Activated naive CD8-positive, alpha-beta T cell treated with anti-CD3 and anti-CD28 coated beads, Interleukin-2, amount 10 ng/mL, durations not matched to agents 7 days and 5 days (primary cell): ENCODE results near the gene SSH3. TPM values are rescaled to one million over a fixed set of nuclear protein-coding genes. Genes with fewer than 3 reads are reported as not detected.
A peak's percentile ranks its signal among the peaks of the same experiment; 100 is the strongest.

Experiments used
- ATAC-seq: fragments of 150-1000 bp; cut with Tn5 transposase; one replicate; pipeline ENCODE4 v1.10.0; 2021; ENCODE audit warnings: low read depth, moderate library complexity
- POLR2A ChIA-PET: fragments of 350-600 bp; sonication (Branson Sonifier 250); formaldehyde crosslinking; loops from one replicate; lab custom pipeline; 2021; ENCODE audit warnings: antibody characterized with exemption; lab: Charles Lee
- DNase-seq: peaks from one replicate; pipeline ENCODE4 v3.0.0; 2021
- H3K27ac Mint-ChIP-seq: one replicate; pipeline ENCODE4 v1.8.0; 2022; ENCODE audit warnings: mild to moderate bottlenecking, mixed read lengths
- H3K27me3 Mint-ChIP-seq: one replicate; pipeline ENCODE4 v1.8.0; 2022; ENCODE audit warnings: mild to moderate bottlenecking, moderate library complexity, mixed read lengths
- H3K36me3 Mint-ChIP-seq: one replicate; pipeline ENCODE4 v1.8.0; 2021; ENCODE audit warnings: mild to moderate bottlenecking, mixed read lengths
- H3K4me1 Mint-ChIP-seq: one replicate; pipeline ENCODE4 v1.8.0; 2021; ENCODE audit warnings: mixed read lengths
- H3K4me3 Mint-ChIP-seq: one replicate; pipeline ENCODE4 v1.8.0; 2022; ENCODE audit warnings: mild to moderate bottlenecking, moderate library complexity, mixed read lengths
- H3K9me3 Mint-ChIP-seq: one replicate; pipeline ENCODE4 v1.8.0; 2021; ENCODE audit warnings: mixed read lengths
- total RNA-seq, 2 experiments: library from RNA; stranded (reverse); gene quantifications; one replicate each; pipeline ENCODE4 v1.2.3, GENCODE V29; 2021

Gene SSH3
- total RNA-seq, 2 experiments from 2014 or later, result 24.6 to 27.0 TPM

DNA sequence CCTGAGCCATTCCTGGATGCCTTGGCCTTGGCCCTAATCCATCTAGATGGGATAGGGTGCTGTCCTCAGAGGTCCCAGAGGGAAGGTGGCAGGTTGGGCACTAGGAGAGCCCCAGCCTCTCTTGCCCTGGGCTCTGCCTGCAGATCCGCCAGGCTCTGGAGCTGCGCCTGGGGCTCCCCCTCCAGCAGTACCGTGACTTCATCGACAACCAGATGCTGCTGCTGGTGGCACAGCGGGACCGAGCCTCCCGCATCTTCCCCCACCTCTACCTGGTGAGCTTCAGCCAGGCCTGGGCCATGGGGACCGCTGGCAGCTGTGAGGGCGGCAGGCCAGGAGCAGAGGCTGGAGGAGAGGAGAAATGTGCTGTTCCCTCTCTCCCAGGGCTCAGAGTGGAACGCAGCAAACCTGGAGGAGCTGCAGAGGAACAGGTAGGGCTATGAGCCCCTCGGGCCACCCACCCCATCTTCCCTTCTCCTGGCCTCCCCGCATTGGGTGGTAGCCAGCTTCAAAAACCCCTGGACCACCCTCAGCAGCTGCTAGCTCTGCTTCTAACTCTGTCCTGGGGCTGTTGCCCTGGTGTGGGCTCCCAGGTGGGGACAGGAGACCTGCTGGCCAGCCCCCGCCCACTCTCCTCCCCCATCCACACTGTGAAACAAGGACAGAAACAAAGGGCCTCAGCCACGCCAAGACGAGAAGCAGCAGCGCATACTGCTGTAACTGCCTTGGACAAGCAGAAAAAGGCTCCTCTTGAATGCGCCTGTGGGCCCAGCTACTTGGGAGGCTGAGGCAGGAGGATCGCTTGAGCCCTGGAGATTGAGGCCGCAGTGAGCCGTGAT, 4.9 kb downstream of the SSH3 start:
- Mint-ChIP-seq H3K9me3 (no peaks in the 10 kb centered on the region), H3K4me1 (peaks cover 15% of the 10 kb centered on the region), H3K27me3 (no peaks in the 10 kb centered on the region), H3K27ac (no peak overlapping the region), H3K36me3 (no peaks in the 10 kb centered on the region), H3K4me3 (no peak overlapping the region)
- POLR2A ChIA-PET, result interaction anchor here (0.6 to 2.0 kb wide), 4 partner anchors 9 to 37 kb away, joined by 3 to 7 read pairs (median 3); no protein-coding TSS in a partner anchor
- ATAC-seq, result no peak
- no peak for DNase-seq

DNA sequence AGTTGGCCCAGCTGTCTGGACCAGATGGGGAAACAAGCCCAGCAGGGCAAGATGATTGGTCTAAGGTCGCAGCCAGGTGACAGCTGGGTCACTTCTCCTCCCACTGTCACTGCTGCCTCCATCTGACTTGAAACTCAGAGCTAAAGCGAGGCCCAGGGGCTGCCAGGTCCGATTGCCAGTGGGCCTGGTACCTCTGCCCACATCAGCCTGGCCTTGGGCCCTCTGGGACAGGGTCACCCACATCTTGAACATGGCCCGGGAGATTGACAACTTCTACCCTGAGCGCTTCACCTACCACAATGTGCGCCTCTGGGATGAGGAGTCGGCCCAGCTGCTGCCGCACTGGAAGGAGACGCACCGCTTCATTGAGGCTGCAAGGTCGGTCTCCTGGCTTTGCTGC, 5.8 kb downstream of the SSH3 start:
- H3K4me1 Mint-ChIP-seq, result peaks cover 20% of the 10 kb centered on the region
- POLR2A ChIA-PET, result interaction anchor here (0.6 to 2.0 kb wide), 3 partner anchors 8 to 22 kb away, joined by 3 to 7 read pairs (median 3); no protein-coding TSS in a partner anchor
- H3K27ac Mint-ChIP-seq, result no peak overlapping the region
- DNase-seq (no peak), ATAC-seq (no peak)
- H3K9me3 Mint-ChIP-seq, result no peaks in the 10 kb centered on the region
- H3K27me3 Mint-ChIP-seq, result no peaks in the 10 kb centered on the region
- H3K36me3 Mint-ChIP-seq, result no peaks in the 10 kb centered on the region
- H3K4me3 Mint-ChIP-seq, result no peak overlapping the region

DNA sequence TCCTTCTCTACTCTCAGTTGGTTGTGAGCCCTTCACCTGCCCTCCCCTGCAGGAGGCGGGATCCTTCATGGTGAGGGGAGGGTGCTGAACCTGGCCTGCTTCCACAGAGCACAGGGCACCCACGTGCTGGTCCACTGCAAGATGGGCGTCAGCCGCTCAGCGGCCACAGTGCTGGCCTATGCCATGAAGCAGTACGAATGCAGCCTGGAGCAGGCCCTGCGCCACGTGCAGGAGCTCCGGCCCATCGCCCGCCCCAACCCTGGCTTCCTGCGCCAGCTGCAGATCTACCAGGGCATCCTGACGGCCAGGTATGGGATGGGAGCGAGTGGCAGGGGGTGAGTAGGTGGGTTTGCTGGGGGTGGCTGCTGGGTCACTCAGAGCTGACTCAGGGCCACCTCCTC, 6.3 kb downstream of the SSH3 start:
- POLR2A ChIA-PET, result interaction anchor here (0.9 to 2.0 kb wide), 2 partner anchors 16 to 22 kb away, joined by 4 to 7 read pairs; no protein-coding TSS in a partner anchor
- no peaks in the 10 kb centered on the region for H3K27me3 Mint-ChIP-seq
- no peaks in the 10 kb centered on the region for H3K9me3 Mint-ChIP-seq
- no peak for ATAC-seq
- no peak overlapping the region for H3K27ac Mint-ChIP-seq
- no peak overlapping the region for H3K4me3 Mint-ChIP-seq
- no peak for DNase-seq
- H3K36me3 Mint-ChIP-seq, result no peaks in the 10 kb centered on the region
- peaks cover 20% of the 10 kb centered on the region for H3K4me1 Mint-ChIP-seq

DNA sequence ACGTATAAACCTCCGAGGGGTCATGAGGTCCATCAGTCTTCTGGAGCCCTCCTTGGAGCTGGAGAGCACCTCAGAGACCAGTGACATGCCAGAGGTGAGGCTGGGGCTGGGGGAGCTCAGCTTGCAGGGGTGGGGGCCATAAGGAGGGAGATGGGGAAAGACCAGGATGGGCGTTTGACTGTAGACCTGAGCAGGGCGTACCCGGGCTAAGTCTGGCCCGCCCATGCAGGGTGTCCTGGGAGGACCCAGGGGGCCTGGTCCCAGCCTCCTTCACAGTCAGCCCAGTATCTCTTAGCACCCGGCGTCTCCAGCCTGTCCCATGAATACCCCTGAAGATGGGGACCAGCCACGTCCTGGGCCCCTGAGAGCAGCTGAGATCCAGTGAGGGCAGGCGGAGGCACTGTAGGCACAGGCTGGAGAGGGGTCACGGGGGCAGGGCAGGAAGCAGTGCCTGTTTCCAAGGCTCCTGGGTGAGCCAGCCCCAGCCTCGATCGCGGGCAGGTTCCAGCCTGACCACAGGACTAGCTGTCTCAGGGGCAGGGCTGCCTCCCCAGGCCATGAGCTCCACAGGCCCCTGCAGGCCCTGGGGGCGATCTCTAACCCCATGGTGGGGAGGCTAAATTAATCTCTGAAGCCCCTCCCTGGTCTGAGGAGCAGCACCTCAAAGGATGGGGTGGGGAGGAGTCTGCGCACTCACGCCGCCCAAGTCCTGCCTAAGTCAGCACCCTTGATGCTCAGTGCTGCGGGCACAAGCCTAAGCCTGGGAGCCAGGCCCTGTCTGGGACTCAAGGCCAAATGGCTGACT, 7.1 kb downstream of the SSH3 start:
- peaks cover 19% of the 10 kb centered on the region for H3K4me1 Mint-ChIP-seq
- POLR2A ChIA-PET, result interaction anchor here (0.9 to 1.1 kb wide), 3 partner anchors 16 to 81 kb away, joined by 3 to 4 read pairs (median 3); partner anchors contain the start of gene RAD9A
- no peaks in the 10 kb centered on the region for H3K36me3 Mint-ChIP-seq
- no peak overlapping the region for H3K27ac Mint-ChIP-seq
- no peak overlapping the region for H3K4me3 Mint-ChIP-seq
- DNase-seq (no peak), ATAC-seq (no peak)
- no peaks in the 10 kb centered on the region for H3K27me3 Mint-ChIP-seq
- H3K9me3 Mint-ChIP-seq, result no peaks in the 10 kb centered on the region

DNA sequence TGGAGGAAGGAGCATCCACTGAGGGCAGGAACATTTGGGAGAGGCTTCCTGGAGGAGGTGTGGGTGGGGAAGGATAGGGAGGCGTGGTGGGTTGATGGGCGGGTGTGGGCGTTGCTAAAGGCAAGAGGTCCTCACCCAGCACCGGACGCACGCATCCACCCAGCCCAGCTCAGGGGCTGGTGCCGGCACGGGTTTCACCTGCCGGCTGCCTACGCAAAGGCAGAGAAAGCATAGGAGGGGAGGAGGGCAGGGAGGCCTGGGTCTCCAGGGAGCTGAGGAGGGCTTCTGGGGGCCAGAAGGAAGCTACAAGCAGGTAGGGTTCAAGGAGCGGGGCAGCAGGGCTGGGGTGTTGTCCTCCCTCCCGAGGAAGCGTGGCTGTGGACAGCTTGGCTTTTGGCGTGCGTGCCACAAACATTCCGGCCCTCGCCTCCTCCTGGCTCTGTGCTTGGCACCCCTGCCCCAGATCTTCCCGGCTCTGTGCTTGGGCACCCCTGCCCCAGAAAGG, 7.8 kb downstream of the SSH3 start:
- Mint-ChIP-seq H3K4me1 (peaks cover 21% of the 10 kb centered on the region), H3K4me3 (no peak overlapping the region), H3K9me3 (no peaks in the 10 kb centered on the region), H3K27me3 (no peaks in the 10 kb centered on the region), H3K36me3 (no peaks in the 10 kb centered on the region), H3K27ac (no peak overlapping the region)
- ATAC-seq (no peak), DNase-seq (no peak)
- POLR2A ChIA-PET, result interaction anchor here (1.0 to 1.1 kb wide), 2 partner anchors 21 to 81 kb away, joined by 3 read pairs; partner anchors contain the start of gene RAD9A

DNA sequence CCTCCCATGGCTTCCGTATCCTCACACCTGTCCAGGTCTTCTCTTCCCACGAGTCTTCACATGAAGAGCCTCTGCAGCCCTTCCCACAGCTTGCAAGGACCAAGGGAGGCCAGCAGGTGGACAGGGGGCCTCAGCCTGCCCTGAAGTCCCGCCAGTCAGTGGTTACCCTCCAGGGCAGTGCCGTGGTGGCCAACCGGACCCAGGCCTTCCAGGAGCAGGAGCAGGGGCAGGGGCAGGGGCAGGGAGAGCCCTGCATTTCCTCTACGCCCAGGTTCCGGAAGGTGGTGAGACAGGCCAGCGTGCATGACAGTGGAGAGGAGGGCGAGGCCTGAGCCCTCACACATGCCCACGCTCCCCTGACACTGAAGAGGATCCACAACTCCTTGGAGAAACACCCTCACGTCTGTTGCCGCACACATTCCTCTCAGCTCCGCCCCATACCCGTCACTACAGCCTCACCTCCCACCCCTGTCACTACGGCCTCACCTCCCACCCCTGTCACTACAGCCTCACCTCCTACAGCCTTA, 8.3 kb downstream of the SSH3 start:
- Mint-ChIP-seq H3K27ac (peak overlapping the region; percentile 10), H3K9me3 (no peaks in the 10 kb centered on the region), H3K27me3 (no peaks in the 10 kb centered on the region), H3K4me1 (peaks cover 21% of the 10 kb centered on the region), H3K36me3 (no peaks in the 10 kb centered on the region), H3K4me3 (no peak overlapping the region)
- DNase-seq (no peak), ATAC-seq (no peak)
- POLR2A ChIA-PET, result interaction anchor here (1.1 kb wide), 1 partner anchor 80 kb away, joined by 3 read pairs; the partner anchor contains the start of gene RAD9A

DNA sequence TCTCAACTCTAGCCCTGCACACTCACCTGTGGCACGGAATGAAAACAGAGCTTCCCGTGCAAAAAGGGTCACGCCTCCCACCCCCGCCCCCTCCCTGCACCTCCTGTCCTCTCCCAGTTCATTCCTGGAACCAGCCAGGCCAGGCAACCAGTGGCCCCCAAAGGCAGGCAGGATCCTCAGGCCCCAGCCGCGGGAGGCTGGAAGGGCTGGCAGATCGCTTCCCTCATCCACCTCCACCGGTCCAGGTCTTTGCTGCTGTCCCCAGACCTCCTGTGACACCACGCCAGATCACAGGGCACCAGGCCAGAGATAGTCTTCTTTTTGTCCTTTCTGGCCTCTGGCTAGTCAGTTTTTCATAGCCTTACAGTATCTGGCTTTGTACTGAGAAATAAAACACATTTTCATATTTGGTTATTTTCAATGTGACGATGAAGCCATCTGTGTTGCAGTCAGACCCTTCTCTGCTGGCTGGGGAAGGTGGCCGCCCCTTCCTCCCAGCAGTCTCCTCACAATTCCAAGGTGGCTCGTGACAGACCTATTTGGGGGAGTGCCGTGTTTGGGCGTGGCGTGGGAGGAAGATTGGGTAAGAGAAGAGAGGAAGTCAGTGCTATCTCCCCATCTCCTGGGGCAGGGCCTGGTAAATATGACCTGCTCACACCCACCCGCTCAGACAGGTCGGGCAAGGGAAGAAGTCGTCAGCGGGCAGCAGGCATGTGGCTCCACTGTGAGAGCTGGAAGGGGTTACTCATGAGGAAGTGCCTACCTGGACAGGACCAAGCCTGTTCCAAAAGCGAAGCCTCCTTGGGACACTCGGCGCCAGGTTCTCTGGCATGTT, 9.1 kb downstream of the SSH3 start:
- DNase-seq (peak; percentile 34), ATAC-seq (no peak)
- peak overlapping the region; percentile 78 for H3K27ac Mint-ChIP-seq
- no peaks in the 10 kb centered on the region for H3K27me3 Mint-ChIP-seq
- H3K4me3 Mint-ChIP-seq, result peak overlapping the region; percentile 15
- no peaks in the 10 kb centered on the region for H3K36me3 Mint-ChIP-seq
- peaks cover 21% of the 10 kb centered on the region for H3K4me1 Mint-ChIP-seq
- no peaks in the 10 kb centered on the region for H3K9me3 Mint-ChIP-seq
- POLR2A ChIA-PET, result interaction anchor here (3.2 kb wide), 1 partner anchor 9 kb away, joined by 18 read pairs; the partner anchor contains the start of gene SSH3

DNA sequence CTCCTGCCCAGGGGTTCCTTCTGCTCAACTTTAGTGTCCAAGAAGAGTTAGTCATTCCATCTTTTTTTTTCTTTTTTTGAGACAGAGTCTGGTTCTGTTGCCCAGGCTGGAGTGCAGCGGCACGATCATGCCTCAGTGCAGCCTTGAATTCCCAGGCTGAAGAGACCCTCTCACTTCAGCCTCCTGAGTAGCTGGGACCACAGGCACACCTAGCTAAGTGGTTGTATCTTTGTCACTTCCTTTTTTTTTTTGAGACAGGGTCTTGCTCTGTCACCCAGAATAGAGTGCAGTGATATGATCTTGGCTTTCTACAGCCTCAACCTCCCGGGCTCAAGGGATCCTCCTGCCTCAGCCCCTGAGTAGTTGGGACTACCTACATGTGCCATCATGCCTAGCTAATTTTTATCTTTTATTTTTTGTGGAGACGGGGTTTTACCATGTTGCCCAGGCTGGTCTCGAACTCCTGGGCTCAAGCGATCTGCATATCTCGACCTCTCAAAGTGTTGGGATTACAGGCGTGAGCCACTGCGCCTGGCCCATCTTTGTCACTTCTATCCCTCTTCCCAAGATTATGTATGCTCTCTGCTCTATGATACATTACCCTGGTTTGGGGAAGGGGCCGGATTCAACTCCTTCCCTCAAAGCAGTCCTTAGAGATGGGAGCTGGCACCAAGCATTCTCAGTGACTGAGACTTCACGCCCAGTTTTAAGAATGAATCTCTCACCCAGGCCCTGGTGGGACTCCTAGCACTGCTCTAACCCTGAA, 10.0 kb downstream of the SSH3 start:
- POLR2A ChIA-PET, result interaction anchor here (0.9 to 3.2 kb wide), 3 partner anchors 10 to 36 kb away, joined by 4 to 18 read pairs (median 5); partner anchors contain the start of genes ANKRD13D and SSH3
- H3K4me1 Mint-ChIP-seq, result peaks cover 24% of the 10 kb centered on the region
- no peak for DNase-seq
- H3K36me3 Mint-ChIP-seq, result peaks cover 1% of the 10 kb centered on the region
- peak overlapping the region; percentile 73 for H3K27ac Mint-ChIP-seq
- ATAC-seq, result no peak
- peak overlapping the region; percentile 28 for H3K4me3 Mint-ChIP-seq
- H3K9me3 Mint-ChIP-seq, result no peaks in the 10 kb centered on the region
- H3K27me3 Mint-ChIP-seq, result peaks cover 2% of the 10 kb centered on the region

DNA sequence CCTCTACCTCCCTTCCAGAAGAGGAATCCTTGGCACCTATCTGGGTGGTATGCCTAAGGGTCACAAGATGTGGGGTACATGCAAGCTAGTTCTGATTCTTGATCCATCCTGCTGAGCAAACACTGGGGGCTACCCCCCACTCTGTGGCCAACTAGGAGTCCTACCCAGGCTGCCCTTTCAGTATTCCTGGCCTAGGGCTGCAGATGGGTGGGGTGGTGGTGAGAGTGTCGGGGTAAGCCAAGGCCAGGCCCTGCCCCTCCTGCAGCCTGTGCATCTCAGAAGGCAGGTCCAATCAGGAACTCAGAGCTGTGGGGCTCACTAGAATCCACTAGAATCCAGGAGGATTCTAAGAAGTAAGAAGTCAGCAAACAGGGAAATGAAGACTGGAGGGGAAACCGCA, 10.9 kb downstream of the SSH3 start:
- POLR2A ChIA-PET, result interaction anchor here (0.9 to 3.2 kb wide), 5 partner anchors 10 to 47 kb away, joined by 3 to 18 read pairs (median 5); partner anchors contain the start of genes ANKRD13D, GRK2 and SSH3
- H3K36me3 Mint-ChIP-seq, result peaks cover 1% of the 10 kb centered on the region
- DNase-seq (no peak), ATAC-seq (no peak)
- no peaks in the 10 kb centered on the region for H3K9me3 Mint-ChIP-seq
- peaks cover 28% of the 10 kb centered on the region for H3K4me1 Mint-ChIP-seq
- peak overlapping the region; percentile 2 for H3K4me3 Mint-ChIP-seq
- H3K27ac Mint-ChIP-seq, result peak overlapping the region; percentile 6
- H3K27me3 Mint-ChIP-seq, result peaks cover 9% of the 10 kb centered on the region

DNA sequence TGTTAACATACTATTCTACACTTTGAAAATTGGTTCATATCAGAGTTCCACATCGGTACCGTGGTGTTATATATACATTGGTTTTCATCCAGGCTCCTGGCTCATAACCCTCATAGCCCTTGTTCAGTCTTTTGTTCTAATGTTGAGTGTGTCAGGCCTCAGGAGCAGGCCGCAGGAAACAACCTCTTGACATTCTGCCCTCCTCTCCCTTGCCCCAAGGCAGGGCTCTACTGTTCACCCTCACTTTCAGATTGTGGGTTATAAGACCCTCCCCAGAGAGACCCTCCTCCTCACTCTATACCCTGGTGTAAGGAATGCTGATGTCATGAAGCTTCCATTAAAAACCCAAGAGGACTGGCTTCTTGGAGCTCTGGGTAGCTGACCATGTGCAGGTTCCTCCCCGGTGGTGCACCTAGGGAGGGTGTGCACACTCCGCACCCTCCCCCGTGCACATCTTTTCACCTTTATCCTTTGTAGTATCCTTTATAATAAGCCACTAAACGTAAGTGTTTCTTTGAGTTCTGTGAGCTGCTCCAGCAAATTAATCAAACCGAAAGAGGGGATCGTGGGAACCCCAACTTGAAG, 12.1 kb downstream of the SSH3 start:
- H3K36me3 Mint-ChIP-seq, result peaks cover 1% of the 10 kb centered on the region
- no peak for DNase-seq
- H3K9me3 Mint-ChIP-seq, result no peaks in the 10 kb centered on the region
- H3K27me3 Mint-ChIP-seq, result peaks cover 9% of the 10 kb centered on the region
- peaks cover 33% of the 10 kb centered on the region for H3K4me1 Mint-ChIP-seq
- no peak for ATAC-seq
- no peak overlapping the region for H3K27ac Mint-ChIP-seq
- POLR2A ChIA-PET, result interaction anchor here (0.7 to 3.5 kb wide), 7 partner anchors 11 to 48 kb away, joined by 3 to 17 read pairs (median 5); partner anchors contain the start of genes ANKRD13D, GRK2 and SSH3
- peak overlapping the region; percentile 8 for H3K4me3 Mint-ChIP-seq

DNA sequence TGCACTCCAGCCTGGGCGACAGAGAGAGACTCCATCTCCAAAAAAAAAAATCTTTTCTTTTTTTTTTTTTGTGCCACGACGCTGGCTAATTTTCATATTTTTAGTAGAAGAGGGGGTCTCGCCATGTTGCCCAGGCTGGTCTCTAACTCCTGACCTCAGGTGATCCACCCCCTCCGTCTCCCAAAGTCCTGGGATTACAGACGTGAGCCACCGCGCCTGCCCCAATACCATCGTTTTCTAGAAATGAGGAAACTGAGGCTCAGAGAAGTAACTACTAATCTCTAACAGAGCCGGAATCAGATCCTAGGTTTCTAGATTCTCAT, 13.5 kb downstream of the SSH3 start:
- H3K4me1 Mint-ChIP-seq, result peaks cover 33% of the 10 kb centered on the region

More for the DNA sequence above, 13.5 kb downstream of the SSH3 start:
- peaks cover 1% of the 10 kb centered on the region for H3K36me3 Mint-ChIP-seq
- ATAC-seq (no peak), DNase-seq (no peak)
- peaks cover 9% of the 10 kb centered on the region for H3K27me3 Mint-ChIP-seq
- H3K9me3 Mint-ChIP-seq, result no peaks in the 10 kb centered on the region
- POLR2A ChIA-PET, result interaction anchor here (0.7 to 4.7 kb wide), 17 partner anchors 12 to 198 kb away, joined by 3 to 35 read pairs (median 6); partner anchors contain the start of genes ANKRD13D, GRK2, KDM2A and POLD4
- H3K27ac Mint-ChIP-seq, result peak overlapping the region; percentile 99
- peak overlapping the region; percentile 98 for H3K4me3 Mint-ChIP-seq
